HG02973 (cell line): ENCODE data around the gene CERK.
A peak's percentile ranks its signal among the peaks of the same experiment; 100 is the strongest.

ENCODE experiments used
- ATAC-seq: cut with Tn5 transposase; IDR thresholded peaks from one replicate; pipeline ENCODE4 v1.9.1; 2021; ENCODE audit warnings: moderate library complexity; ENCODE audit not compliant: unreplicated experiment

CERK gene

DNA sequence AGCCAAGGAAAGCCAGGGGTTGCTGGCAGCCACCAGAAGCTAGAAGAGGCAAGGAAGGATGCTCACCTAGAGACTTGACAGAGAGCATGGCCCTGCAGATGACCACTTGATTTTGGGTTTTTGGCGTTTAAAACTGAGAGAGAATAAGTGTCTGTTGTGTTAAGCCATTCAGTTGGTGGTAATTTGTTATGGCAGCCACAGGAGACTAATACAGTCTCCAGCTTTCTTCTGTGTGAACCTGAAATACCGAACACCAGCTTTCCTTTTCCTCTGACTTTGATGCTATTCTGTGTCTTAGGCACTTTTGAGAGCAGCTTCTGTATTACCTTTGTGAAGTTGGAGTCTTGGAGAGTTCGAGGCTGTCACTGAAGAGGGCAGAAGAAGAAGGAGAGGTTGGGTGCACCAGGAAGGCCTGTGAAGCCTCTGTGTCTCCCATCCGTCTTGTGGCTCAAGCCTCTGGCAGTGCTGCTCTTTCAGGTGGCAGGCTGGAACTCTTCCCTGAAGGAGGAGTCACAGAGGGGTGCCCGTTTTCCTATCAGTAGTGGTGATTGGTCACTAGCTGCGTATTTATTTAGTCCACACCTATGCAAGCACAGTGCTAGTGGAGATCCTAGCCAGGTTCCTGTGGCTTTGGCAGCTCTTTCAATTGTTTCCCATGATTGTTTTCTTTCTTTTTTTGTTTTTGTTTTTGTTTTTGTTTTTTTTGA lies 26.9 kb upstream of the CERK start:
- ATAC-seq: no peak

- no peak for ATAC-seq
Observed at GRCh38 chr22:46764140-46764680, 26.2 kb upstream of the CERK start.

DNA sequence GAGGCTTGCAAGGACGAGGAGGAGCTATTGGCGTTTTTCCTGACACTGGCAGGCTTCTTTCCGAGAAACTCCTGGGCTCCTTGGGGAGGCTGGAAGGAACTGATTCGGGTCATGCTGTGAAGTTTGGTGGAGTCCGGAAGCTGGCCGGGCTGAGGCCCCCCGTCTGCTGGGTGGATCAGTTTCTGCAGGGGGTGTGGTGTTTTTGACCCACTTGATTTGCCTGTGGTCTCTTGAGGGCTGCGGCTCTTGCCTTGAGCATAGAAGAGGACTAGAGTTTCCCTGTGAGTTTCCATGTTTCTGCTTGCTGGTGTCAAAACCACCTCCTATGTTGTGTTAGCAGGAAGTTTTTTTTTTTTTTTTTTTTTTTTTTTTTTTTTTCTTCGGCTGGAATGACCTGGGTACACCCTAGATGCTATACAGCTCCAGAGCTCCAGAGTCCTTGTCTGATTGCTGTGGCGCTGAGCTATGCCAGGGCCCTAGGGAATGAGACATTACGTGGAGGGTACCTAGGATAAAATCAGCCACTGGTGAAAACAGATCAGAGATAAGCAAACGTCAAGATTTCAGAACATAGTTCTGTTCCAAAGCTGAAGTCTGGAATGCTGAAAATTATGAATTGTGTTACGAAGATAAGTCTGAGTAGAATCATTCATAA lies 25.1 kb upstream of the CERK start:
- ATAC-seq: no peak

DNA sequence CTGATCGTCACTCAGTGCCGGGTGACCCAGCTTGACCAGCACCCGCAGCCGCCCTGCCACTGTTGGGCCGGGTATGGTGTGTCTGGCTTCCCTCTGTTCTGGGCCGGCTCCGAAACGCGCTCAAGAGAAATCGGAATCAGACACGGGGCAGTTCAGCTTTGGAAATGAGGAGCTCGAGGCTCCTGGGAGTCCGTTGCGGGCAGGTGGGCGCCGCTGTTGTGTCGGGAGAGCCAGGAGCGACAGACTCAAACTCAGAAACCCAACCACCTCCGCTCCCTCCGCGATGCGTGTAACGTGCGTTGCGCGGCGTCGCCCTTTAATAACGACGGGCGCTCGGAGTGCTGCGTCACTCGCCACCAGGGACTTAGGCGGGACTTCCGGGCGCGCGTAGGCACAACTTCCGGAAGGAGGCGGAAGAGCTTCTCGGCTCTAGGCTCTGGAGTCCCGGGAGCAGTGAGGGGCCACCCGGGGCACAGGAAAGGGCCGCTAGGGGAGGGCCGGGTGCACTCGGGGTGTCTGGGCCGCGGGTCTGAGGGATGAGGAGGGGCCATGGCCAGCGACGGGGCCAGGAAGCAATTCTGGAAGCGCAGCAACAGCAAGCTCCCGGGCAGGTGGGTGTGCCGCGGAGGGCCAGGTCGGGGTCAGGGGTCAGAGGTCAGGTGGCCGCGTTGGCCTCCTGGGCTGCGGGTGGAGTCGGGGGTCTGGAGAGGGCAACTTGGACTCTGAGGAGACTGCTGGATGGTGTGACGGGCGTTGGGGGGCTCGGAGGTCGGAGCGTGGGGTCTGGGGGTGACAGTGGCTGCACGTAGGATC lies 24.4 kb upstream of the CERK start, which contains the start of gene TBC1D22A:
TBC1D22A (plus strand) TSS at position 413 of the 813 bp plus-strand sequence; CDS start at position 550, 137 bp downstream.
- ATAC-seq: peak; percentile 78

DNA sequence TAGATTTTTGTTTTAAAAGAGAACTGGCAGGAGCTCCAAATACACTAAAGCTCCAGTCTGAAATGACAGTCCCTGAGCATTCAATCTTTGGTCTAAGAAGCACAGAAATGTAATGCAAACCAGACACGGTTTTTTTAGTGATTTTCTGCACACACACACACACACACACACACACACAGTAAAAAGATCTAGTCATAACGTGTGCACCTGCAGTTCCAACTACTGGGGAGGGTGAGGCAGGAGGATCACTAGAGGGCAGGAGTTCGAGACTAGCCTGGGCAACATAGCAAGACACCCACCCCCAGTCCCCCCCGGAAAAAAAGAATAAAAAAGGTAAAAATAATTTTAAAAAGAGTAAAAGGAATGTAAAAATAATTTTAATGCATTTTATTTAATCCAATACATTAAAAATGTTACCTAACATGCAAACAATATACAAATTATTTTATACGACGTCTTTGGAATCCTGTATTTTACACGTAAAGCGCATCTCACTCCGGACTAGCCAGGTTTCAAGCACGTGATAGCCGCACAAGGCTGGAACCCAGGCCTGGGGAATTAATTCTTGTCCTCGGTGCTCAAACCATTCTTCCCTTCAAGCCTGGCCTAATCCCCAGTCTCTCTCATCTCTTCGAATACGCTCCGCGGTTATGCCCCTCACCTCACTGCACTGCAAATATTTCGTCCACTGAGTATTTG lies 23.6 kb upstream of the CERK start:
- ATAC-seq: no peak

DNA sequence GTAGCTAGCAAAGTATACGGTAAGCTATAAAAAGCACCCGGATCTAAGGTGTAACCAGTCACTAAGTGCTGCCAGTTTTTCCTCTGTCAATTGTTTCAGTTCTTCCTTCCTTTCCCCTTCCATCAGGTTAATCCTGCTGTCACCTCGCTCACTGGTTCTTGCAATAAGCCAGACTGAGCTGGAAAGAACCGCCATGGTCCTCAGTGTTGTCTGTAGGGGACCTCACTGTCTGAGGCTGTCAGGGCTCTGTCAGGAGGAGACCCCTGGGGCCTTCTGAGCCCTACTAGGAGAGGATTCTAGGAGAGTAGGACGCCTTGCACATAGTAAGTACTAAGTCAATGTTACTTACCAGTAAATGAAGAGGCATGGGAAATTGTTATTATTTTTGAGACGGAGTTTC lies 23.0 kb upstream of the CERK start:
- no peak for ATAC-seq

GRCh38 chr22:46758867-46759290 lies 20.8 kb upstream of the CERK start:
- no peak for ATAC-seq

GRCh38 chr22:46758121-46758520 lies 20.1 kb upstream of the CERK start:
- no peak for ATAC-seq

DNA sequence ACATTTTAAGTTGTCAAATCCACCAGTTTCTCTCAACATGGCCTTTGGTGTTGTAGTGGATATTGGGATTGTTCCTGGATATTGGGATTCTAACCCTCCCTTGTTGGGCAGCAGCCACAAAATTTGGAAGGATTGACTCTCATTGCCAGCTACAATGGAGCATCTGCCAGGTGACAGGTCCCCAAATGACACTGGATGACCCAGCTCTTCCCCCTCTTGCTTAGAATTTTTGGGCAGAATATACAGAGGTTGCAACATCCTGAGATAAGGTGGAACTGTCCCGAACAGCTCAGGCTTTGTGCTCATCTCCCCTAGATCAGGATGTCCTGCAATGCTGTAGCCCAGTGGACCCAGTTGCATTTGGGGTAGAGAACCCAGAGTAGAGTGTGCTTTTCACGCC lies 19.1 kb upstream of the CERK start:
- no peak for ATAC-seq

DNA sequence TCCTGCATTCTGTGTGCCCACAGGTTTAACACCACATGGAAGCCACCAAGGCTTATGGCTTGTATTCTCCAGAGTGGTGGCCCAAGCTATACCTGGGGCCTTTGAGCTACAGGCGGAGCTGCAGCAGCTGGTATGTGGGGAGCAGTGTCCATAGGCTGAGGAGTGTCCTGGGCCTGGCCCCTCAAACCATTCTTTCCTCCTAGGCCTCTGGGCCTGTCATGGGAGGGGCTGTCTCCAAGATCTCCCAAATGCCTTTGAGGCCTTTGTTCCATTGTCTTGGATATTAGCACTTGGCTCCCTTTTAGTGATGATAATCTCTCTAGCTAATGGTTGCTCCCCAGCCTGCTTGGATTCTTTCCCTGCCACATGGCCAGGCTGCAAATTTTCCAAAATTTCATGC lies 18.0 kb upstream of the CERK start:
- ATAC-seq: no peak

GRCh38 chr22:46755525-46755924 lies 17.5 kb upstream of the CERK start:
- ATAC-seq: no peak

DNA sequence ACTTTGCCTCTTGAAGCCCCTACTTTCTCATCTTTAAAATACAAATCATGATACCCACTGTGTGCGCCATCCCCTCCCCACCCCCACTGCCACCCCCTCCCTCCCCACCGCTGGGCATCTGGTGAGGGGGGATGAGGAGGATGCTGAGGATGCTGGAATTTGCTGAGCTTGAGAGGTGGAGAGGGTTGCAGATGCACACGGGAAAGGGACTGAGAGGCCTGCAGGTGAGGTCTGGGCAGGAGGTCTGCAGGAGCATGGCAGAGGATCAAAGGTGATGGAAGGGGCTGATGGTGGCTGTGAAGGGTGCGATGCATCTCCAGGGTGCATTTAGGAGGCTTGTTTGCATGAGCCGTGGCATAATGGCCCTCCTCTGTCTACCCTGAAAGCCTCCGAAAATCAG lies 16.8 kb upstream of the CERK start:
- no peak for ATAC-seq

GRCh38 chr22:46754110-46754799 lies 16.2 kb upstream of the CERK start:
- no peak for ATAC-seq

DNA sequence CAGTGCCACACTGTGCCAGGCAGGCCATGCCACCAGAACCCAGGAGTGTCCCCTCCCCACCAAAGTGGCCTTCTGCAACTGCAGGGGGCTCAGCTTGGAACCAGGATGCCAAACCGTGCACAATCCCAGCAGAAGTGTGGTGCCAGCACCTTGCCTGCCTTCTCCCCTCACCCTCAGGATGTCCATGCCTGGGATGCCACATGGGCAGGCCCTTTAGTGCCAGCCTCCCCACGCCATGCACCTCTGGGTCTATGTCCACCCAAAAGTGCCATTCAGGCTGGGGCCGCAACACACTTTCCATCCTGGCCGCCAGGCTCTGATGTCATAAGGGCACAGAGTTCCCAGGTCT lies 15.7 kb upstream of the CERK start:
- no peak for ATAC-seq

DNA sequence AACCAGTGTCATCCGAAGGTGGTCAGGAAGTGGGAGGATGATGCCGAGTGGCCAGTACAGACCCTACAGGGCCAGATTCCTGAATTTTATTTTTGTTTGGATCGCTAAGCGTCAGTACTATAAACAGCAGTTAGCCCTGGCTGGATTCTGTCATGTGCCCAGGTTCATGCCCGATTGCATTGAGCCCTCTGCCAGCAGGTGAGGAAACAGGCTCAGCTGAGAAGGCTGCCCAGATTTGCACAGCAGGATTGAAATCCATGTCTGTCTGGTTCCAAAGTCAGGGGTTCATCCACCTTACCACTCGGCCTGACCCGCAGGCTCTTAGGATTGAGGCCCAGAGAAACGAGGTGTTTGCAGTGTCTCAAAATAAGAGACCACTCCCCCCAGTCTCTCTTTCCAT lies 15.3 kb upstream of the CERK start:
- ATAC-seq: no peak

DNA sequence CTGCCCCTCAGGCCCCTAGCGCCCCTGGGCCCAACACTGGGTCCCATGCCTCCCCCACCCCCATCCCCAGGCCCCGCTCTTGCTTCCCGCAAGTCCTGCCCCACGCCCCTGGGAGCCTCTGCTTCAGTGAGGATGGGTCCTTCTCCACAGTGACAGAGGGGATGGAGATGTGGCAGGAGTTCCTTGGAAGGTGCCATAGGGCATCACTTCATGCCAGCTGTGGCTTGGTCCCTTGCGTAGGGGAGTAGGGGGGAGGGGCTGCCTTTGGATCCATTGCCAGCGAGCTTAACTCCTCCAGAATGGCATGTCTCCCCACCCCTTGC lies 14.9 kb upstream of the CERK start:
- ATAC-seq: no peak

- ATAC-seq: no peak
Observed at GRCh38 chr22:46752286-46752987, 14.4 kb upstream of the CERK start.

DNA sequence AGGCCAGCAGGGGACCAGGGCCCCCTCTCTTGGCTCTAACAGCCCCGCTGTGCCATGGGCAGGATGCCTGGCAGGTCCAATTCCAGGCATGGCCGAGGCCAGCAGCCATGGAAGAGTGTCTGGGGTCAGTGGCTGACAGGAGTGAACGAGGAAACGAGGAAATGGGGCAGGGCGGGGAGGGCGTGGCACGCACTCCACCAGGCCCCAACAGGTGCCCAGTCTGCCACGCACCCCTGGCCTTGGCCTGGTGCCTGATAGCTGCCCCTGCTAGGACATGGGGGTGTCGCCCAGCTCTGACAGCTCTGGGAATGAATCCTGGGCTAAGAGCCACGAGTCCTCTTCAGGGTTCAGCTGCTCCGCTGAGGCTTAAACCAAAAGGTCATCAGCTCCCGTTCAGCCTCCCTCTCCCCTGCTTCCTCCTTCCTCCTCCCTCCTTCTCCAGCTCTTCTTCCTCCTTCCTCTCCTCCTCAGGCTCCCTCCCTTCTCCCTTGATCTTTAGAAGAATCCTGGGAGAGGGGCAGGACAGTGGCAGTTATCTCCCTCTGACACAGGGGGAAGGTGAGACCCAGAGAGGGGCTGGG lies 12.9 kb upstream of the CERK start:
- no peak for ATAC-seq

DNA sequence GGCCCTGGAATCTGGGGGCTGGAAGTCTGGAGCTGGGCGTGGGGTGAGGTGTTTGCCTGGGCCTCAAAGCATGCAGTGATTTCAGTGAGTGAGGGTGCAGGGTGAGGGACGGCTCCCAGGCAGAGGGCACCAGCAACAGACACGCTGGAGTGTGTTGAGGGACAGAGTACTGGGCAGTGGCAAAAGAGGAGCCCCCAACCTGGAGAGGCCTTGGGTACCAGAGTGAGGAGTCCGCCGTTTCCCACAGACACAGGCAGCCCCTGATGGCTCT lies 12.4 kb upstream of the CERK start:
- no peak for ATAC-seq
